ENCODE measurements around the gene CBR1.
"Not testable (repeated sequence)": the region's sequence is repeated elsewhere in the genome, so short reads cannot be mapped to it uniquely, and the experiment has no call there.

Gene CBR1

GRCh38 chr21:36048357-36048756, 21.5 kb upstream of the CBR1 start:
- DNase-seq (no peak), ATAC-seq (peak; percentile 86)

- ATAC-seq (no peak), DNase-seq (no peak)
These were observed 16.7 kb upstream of the CBR1 start for GRCh38 chr21:36052860-36053714.

- DNase-seq, result no peak
- ATAC-seq, result no peak
These were observed 16.1 kb upstream of the CBR1 start for GRCh38 chr21:36053715-36054062.

- DNase-seq, result no peak
- ATAC-seq, result no peak
These were observed 14.3 kb upstream of the CBR1 start for GRCh38 chr21:36055551-36055950.

GRCh38 chr21:36059823-36060158, 10.0 kb upstream of the CBR1 start:
- ATAC-seq (peak; percentile 22), DNase-seq (peak; percentile 39)

- peak; percentile 97 for DNase-seq
- ATAC-seq, result peak; percentile 91
These were observed 9.5 kb upstream of the CBR1 start, which contains the start of gene SETD4 for GRCh38 chr21:36060159-36060921. Gene SETD4, minus strand, starts transcription at chr21:36060526. Its CDS starts 1,638 bp downstream, at chr21:36058888.

- ATAC-seq (no peak), DNase-seq (no peak)
These were observed 8.4 kb upstream of the CBR1 start for GRCh38 chr21:36061445-36061844.

GRCh38 chr21:36063375-36064084, 6.3 kb upstream of the CBR1 start:
- DNase-seq (no peak), ATAC-seq (no peak)

- ATAC-seq (no peak), DNase-seq (no peak)
These were observed 5.8 kb upstream of the CBR1 start for GRCh38 chr21:36064085-36064460.

GRCh38 chr21:36065497-36066036, 4.3 kb upstream of the CBR1 start:
- peak; percentile 50 for ATAC-seq
- DNase-seq, result no peak

- ATAC-seq (no peak), DNase-seq (no peak)
These were observed 951 bp upstream of the CBR1 start for GRCh38 chr21:36068748-36069398.

GRCh38 chr21:36070999-36071398, 1.2 kb downstream of the CBR1 start:
- ATAC-seq (no peak), DNase-seq (no peak)

- no peak for DNase-seq
These were observed 2.8 kb downstream of the CBR1 start for GRCh38 chr21:36072453-36073162.

GRCh38 chr21:36073181-36073580, 3.4 kb downstream of the CBR1 start:
- DNase-seq, result no peak
- ATAC-seq, result no peak

More at GRCh38 chr21:36072453-36073162, 2.8 kb downstream of the CBR1 start:
- ATAC-seq, result no peak

- not testable (repeated sequence) for ATAC-seq, DNase-seq
These were observed 4.1 kb downstream of the CBR1 start for GRCh38 chr21:36073911-36074310.

- ATAC-seq (no peak), DNase-seq (no peak)
These were observed 5.3 kb downstream of the CBR1 start for GRCh38 chr21:36075171-36075570.

- no peak for DNase-seq
These were observed 6.1 kb downstream of the CBR1 start for GRCh38 chr21:36075953-36076352.

GRCh38 chr21:36076878-36077655, 7.2 kb downstream of the CBR1 start:
- no peak for ATAC-seq
- DNase-seq, result no peak

More at GRCh38 chr21:36075953-36076352, 6.1 kb downstream of the CBR1 start:
- no peak for ATAC-seq

- ATAC-seq, result no peak
- no peak for DNase-seq
These were observed 7.9 kb downstream of the CBR1 start for GRCh38 chr21:36077758-36078157.

GRCh38 chr21:36079010-36079649, 9.3 kb downstream of the CBR1 start:
- peak; percentile 54 for DNase-seq
- ATAC-seq, result peak; percentile 80
